Non-pigmented ciliary epithelial cell (primary cell): Measurements from ENCODE around the gene CCDC187.
"Not testable (repeated sequence)": the region's sequence is repeated elsewhere in the genome, so short reads cannot be mapped to it uniquely, and the experiment has no call there.

Experiments
- DNase-seq: peaks from one replicate; pipeline ENCODE4 v3.0.0-alpha.2; 2010; ENCODE audit warnings: low read depth

The CCDC187 gene

DNA sequence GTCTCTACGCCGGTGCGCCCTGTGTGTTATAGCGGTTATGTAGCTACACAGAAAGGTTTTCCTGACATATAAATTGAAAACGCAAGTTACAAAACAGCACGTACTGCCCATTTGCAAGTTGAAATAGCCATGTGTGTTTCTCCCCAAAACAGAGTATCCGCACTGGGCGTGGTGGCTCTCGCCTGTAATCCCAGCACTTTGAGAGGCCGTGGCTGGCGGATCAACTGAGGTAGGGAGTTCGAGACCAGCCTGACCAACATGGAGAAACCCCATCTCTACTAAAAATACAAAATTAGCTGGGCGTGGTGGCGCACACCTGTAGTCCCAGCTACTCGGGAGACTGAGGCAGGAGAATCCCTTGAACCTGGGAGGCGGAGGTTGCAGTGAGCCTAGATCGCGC, 37.3 kb downstream of the CCDC187 start:
- not testable (repeated sequence) for DNase-seq

GRCh38 chr9:136265561-136266355, 38.1 kb downstream of the CCDC187 start:
- no peak for DNase-seq

DNA sequence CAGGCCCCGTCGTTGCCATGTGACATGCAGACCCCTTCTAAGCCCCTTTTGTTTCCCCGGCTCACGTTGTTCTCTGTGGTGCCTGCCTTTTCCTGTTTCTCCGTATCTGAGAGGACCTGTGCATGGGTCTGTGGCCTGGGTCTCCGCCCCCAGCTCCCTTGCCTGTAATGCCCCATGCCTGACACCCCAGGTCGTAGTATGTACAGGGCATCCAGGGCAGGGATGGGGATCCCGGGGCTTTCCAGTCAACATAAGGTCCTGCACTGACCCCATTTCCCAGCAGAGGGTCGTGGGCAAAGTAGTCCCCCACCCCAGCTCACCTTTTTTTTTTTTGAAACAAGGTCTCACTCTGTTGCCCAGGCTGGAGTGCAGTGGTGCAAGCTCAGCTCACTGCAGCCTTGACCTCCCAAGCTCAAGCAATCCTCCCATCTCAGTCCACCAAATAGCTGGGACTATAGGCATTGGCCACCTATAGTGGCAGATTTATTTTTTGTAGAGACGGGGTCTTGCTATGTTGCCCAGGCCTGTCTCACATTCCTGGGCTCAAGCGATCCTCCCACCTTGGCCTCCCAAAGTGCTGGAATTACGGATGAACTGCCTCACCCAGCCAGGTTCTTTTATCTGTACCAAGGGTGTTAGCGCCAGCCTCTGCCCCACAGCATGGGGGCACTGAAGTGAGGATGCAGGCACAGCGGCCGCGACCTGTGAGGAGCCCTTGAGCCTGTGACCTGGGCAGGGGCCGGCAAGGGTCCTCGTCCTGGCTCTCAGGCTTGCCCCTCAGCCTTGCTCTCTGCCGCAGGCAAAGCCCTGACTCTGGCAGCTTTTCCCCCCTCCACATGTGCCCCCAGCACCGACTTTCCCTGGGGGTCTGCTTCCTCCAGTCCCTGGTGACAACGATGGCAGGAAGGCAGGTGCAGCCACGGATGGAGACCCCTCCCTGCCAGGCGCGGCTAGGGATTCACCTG, 39.2 kb downstream of the CCDC187 start:
- DNase-seq = no peak

DNA sequence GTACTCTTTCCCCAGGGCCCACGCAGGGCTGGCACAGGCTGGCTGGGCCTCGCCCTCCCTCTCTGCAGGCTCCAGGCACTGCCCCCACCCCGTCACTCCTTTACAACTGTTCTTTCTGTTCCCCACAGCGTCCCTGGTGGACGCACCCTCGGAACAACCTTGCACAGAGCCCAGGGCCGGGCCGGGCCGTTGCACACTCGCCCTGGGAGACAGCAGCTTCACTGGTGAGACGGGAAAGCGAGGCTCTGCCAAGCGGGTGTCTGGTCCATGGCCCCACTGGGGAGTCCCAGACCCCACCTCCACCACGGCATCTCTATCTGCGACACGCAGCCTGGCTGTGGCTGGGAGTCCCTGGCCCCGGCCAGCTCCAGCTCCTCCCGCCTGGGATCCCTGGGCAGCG, 39.9 kb downstream of the CCDC187 start:
- DNase-seq = no peak

GRCh38 chr9:136262671-136263178, 41.2 kb downstream of the CCDC187 start:
- DNase-seq = no peak

GRCh38 chr9:136261686-136262430, 42.0 kb downstream of the CCDC187 start:
- DNase-seq = no peak

DNA sequence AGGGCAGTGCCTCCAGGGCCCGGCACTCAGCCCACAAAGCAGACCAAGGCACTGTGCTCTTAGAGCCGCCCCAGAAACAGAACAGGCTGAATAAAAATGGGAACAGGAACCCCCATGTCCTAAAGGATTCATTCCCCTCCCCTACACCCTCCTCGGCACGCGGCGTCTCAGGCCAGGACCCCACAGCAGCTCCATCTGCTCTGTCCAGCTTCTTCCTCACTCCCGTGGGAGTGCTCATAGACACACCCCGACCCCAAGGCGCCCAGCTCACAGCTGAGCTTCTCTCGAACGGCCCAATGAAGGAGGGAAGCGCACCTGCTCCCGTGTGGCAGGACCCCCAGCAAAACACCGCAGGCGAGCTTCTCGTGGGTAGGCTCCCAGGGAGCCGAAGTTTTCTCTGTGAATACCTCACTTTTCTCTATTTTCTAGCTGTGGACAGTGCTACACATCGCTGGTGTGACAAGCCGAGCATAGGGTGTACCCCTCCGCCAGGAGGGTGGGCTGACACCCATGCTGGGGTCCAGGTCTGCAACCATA, 42.9 kb downstream of the CCDC187 start:
- DNase-seq = no peak

DNA sequence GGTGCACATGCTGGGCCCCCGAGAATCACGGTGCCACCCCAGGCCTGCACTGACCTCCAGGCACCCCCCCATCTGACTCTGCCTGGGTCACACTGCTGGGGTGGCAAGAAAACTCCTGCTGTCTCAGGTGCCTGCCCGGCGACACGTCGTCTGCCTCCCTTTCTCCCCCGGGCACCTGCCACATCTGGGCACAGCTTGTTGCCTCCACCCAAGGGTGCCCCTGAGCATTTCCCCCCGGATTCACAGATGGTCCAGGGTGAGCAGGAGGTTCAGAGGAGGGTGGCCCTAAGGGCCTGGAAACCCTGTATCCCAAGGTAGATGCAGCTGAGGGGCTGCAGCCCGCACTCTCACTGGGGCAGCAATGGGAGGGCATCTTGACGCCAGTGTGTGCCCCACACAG, 43.4 kb downstream of the CCDC187 start:
- DNase-seq = no peak

- no peak for DNase-seq
Measured at GRCh38 chr9:136259836-136260235, 44.1 kb downstream of the CCDC187 start.

GRCh38 chr9:136259517-136259813, 44.4 kb downstream of the CCDC187 start:
- no peak for DNase-seq

DNA sequence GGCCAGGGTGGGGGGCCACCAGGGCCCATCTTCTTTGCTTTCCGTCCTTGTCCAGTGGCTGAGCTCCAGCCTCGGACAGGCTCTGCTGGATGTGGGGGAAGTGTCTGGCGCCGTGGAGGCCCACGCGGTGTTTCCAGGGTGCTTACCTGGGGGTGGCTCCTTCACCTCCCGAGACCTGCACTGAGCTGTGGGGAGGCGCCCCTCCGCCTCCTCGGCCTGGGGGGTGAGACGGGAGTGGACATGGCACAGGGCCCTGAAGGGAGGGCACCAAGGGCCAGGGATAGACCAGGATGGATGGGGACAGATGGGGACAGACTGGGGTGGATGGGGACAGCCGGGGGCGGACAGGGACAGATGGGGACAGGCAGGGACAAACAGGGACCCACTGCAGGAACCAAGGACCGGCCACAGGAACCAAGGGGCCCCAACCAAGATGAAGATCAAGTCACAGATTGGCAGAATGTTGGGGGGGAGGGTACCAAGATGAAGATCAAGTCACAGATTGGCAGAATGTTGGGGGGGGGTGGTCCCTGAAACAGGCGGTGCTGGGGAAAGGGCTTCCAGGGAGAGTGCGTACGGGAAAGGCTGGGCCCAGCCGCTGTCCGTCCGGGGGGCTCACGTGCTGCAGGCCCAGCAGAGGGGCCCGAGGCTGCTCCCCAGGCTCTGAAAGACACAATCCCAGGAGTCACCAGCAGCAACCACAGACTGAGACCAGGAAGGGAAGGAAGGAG, 44.9 kb downstream of the CCDC187 start:
- no peak for DNase-seq

GRCh38 chr9:136258299-136258625, 45.6 kb downstream of the CCDC187 start:
- DNase-seq = no peak

DNA sequence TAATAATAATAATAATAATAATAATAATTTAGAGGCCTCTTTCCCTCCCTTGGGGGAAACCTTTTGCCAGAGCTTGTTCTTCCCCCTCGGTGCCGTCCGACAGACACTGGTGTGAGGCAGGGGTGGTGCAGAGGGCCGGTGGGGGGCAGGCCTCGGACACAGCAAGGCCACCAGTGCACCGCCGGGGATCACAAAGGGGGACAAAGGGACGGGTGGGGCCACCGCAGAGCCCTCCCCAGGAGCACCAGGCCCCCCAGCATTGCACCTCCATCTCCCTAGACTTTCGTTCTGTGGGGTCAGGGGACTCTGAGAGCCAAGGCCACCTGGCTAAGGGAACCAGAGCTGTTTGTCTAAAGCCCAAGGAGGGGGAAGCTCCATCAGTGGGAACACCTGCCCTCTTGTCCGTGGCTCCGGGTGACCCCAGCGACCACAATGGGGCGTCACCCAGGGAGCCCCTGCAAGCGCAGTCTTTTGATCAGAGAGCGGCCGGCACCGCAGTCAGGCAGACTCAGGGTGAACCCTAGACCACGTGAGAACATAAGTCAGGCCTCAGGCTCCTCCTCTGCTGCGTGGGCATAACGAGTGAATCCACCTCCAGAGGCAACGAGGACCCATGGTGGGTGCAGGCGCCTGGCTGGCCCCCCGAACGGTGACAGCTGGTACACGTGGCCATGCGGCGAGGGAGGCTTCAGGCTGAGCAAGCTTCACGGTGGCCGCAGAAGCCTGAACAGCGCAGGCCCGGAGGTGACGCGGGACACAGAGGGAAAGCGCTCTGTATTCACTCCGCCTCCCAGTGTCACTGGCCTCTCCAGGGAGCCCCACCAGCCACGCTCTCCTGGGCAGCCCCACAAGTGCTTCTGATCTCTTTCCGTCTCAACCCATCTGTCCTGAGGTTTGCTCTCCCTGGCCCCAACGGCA, 46.3 kb downstream of the CCDC187 start:
- DNase-seq = no peak

DNA sequence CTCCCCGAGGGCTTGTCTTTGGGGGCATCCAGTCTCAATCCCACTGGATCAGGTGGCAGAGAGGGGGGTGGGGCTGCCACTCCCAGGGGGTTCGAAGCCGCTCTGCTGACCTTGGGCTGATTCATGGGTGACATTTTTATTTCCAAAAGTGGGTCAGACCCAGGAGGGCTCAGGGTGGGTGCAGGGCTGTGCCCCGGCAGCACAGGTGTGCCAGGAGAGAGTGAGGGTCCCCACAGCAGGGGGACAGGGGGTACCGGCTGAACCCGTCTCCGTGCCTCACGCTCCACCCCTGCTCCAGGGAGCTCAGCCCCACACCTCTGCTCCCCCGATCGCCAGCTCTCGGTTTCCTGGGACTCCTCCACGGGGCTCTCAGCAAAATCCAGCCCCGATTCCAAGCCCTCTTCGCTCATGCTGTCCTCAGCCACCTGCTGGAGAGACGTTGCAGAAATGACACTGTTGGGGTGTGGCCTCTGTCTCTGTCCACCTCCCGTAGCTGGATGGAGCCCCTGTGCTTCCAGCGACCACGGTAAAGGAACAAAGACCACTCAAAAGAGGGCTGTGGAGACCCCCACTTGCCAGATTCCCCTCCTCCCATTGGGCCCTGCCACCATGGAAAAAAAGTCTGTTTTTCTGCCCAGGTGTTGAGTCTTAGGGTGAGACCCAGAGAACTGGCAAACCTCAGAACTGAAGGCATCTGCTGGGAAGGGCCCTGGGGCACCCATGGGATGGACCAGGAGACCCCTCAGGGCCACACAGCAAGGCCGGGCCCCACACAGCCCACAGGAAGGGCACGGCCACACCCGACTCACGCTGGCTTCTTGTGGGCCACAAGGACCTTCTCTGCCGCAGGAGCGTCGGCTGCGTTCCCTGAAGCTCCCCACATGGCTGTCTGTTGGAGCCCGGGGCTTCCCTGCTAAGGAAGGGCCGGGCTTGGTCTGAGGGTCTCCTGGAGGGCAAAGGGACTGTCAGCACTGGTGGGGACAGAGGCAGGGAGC, 47.7 kb downstream of the CCDC187 start:
- DNase-seq = no peak

DNA sequence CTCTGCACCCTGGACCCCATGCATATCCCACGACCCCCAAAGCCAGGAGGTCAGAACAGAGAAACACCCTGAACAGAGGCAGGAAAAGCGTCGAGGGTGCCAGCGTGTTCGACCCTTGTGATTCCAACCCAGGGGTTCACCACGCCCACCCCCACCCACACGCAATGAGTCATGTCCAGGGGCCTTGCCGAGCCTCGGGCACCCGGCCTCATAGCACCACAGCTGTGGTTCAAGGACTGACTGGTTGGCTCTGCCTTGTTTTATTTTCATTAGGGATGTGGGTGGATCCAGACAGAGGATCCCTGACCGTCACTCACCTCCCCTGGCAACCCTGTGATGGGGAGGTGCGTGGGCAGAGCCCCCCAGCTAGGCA, 48.7 kb downstream of the CCDC187 start:
- no peak for DNase-seq

GRCh38 chr9:136254381-136255165, 49.3 kb downstream of the CCDC187 start:
- DNase-seq = no peak

DNA sequence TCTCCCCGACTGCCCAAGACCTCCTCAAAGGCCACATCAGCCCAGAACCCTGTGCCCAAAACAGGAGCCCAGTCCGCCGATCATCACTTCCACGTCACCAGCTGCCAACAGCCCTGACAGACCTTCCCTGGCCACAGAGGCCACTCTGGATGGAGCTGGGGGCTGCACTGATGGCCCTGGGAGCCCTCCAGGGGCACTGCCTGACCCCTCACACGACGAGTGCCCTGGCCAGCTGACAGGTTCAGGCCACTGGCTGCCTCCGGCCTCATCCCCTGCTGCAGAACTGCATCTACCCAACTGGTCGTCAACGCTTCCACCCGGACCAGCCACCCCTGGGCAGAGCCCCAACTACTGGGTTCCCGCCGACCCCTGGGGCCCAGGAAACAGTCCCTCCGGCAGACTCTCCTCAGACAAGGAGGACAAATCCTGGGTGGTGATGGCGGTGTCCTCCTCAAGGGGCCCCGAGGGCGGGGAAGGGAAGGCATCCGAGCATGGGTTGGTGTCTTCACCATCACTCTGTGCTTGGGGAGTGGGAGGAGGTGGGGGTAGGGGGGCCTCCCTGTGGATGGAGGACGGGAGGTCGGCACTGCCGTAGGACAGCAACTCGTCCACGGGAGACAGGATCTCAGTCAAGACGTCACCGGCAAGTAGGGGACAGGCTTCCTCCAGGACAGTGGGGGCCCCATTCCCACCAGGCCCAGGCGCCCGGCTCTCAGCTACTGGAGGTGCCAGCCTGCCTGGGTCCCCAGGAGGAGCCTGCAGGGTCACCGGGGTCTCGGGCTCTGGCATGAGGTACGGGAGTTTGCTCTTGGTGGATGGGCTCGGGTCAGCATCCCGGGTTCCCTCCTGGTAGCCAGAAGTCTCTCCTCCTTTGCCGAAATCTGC, 50.4 kb downstream of the CCDC187 start:
- no peak for DNase-seq
